ENCODE results near the gene AURKB. TPM values are rescaled to one million over a fixed set of nuclear protein-coding genes. Genes with fewer than 3 reads are reported as not detected.

Gene AURKB
- total RNA-seq, 4 donors from 2014 or later: 2.3 TPM; not detected in 3

DNA sequence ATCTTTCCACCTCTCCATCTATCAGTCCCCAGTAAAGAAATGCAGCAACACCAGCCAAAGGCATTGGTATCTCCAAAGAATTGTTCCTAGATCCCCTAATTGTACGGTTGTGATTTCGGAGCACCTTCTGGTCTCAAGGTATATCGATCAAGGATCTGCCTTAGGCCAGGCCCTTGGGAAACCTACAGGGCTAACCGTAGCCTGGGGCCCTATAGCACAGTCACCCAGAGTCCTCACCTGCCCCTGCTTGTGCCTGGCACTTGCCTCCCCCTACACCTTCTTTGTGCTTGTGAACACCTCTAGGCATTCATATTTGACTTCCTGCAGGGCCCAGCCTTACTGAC, 16.8 kb upstream of the AURKB start:
- Histone ChIP-seq H3K4me1 (peaks cover 11% of the 10 kb centered on the region in 2 donors), H3K27ac (peak overlapping the region; percentile 58 to 74 (median 62)), H3K27me3 (no peaks in the 10 kb centered on the region), H3K9me3 (no peaks in the 10 kb centered on the region), H3K4me3 (peak overlapping the region in 2 of 4 donors; percentile 8 to 36), H3K36me3 (peaks cover 0 to 47% of the 10 kb centered on the region in 2 donors)
- no peak for ATAC-seq
- DNase-seq: no peak
- in situ Hi-C loops (cut with MboI; ENCODE audit: low sequenced_read_pairs in 4 of 4): loop anchor here in 1 of 4 donors (10.0 kb wide), 1 partner anchor 68 kb away; the partner anchor contains the start of gene SLC25A35
- no peak for TF ChIP-seq CTCF (IDR thresholded peaks at IDR 0.05 in 4 of 5, conservative IDR thresholded peaks at IDR 0.05 in 1 of 5)
- TF ChIP-seq POLR2A (IDR thresholded peaks at IDR 0.05): no peak
- intact Hi-C loops (cut with DNase I; ENCODE audit: low total_unique reads): no loop called here

- in situ Hi-C loops (cut with MboI; ENCODE audit: low sequenced_read_pairs in 4 of 4): loop anchor here in 1 of 4 donors (10.0 kb wide), 1 partner anchor 68 kb away; the partner anchor contains the start of gene SLC25A35
- DNase-seq: peak; percentile 53 to 78
- Histone ChIP-seq H3K27me3 (no peaks in the 10 kb centered on the region), H3K4me3 (peak overlapping the region; percentile 8 to 36 (median 22)), H3K27ac (peak overlapping the region; percentile 58 to 74 (median 62)), H3K4me1 (peaks cover 11% of the 10 kb centered on the region in 2 donors), H3K36me3 (peaks cover 0 to 42% of the 10 kb centered on the region in 2 donors), H3K9me3 (no peaks in the 10 kb centered on the region)
- peak in 1 of 2 donors; percentile 4 for ATAC-seq
- TF ChIP-seq CTCF (IDR thresholded peaks at IDR 0.05 in 4 of 5, conservative IDR thresholded peaks at IDR 0.05 in 1 of 5) (no peak), POLR2A (IDR thresholded peaks at IDR 0.05) (no peak)
- intact Hi-C loops (cut with DNase I; ENCODE audit: low total_unique reads): no loop called here
Measured at GRCh38 chr17:8226536-8227237, 16.3 kb upstream of the AURKB start.

DNA sequence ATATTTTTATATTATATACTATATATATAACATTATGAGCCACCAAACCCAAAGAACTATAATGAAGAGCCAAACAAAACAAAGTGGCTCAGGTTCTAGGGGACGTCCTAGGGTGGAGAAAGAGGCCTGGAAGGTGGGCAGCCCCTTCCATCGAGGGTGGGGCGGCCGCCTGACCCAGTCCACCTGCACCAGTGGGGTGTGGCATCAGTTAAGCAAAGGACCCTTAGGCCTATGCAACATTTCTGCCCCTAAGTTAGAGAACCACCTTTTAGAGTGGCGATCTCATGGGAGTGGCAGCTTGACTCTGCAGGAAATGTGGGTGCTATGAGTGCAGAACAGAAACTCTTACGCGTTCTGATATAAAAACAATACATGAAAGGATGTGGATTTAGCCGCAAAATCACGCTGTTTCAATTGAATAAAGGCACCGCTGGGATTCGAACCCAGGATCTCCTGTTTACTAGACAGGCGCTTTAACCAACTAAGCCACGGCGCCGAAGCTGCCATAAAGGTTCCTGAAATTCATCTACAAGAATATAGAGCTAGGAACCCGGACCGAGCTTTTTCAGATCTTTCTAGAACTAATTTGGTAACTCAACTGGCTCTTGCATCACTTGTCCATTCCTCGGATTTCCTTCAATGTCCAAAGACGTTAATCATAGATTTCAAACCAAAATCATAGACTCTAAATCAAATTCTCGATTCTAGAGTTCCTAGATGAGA, 15.6 kb upstream of the AURKB start:
- no peak for TF ChIP-seq CTCF (IDR thresholded peaks at IDR 0.05 in 4 of 5, conservative IDR thresholded peaks at IDR 0.05 in 1 of 5)
- no peak for TF ChIP-seq POLR2A (IDR thresholded peaks at IDR 0.05)
- intact Hi-C loops (cut with DNase I; ENCODE audit: low total_unique reads) (no loop called here), in situ Hi-C loops (cut with MboI; ENCODE audit: low sequenced_read_pairs in 4 of 4) (loop anchor here in 1 of 4 donors (10.0 kb wide), 1 partner anchor 69 kb away; the partner anchor contains the start of gene SLC25A35)
- ATAC-seq (no peak), DNase-seq (no peak)
- Histone ChIP-seq H3K4me3 (peak overlapping the region in 3 of 4 donors; percentile 8 to 36 (median 26)), H3K27me3 (no peaks in the 10 kb centered on the region), H3K36me3 (peaks cover 0 to 35% of the 10 kb centered on the region in 2 donors), H3K9me3 (no peaks in the 10 kb centered on the region), H3K4me1 (peaks cover 11% of the 10 kb centered on the region in 2 donors), H3K27ac (peak overlapping the region; percentile 58 to 74 (median 62))

DNA sequence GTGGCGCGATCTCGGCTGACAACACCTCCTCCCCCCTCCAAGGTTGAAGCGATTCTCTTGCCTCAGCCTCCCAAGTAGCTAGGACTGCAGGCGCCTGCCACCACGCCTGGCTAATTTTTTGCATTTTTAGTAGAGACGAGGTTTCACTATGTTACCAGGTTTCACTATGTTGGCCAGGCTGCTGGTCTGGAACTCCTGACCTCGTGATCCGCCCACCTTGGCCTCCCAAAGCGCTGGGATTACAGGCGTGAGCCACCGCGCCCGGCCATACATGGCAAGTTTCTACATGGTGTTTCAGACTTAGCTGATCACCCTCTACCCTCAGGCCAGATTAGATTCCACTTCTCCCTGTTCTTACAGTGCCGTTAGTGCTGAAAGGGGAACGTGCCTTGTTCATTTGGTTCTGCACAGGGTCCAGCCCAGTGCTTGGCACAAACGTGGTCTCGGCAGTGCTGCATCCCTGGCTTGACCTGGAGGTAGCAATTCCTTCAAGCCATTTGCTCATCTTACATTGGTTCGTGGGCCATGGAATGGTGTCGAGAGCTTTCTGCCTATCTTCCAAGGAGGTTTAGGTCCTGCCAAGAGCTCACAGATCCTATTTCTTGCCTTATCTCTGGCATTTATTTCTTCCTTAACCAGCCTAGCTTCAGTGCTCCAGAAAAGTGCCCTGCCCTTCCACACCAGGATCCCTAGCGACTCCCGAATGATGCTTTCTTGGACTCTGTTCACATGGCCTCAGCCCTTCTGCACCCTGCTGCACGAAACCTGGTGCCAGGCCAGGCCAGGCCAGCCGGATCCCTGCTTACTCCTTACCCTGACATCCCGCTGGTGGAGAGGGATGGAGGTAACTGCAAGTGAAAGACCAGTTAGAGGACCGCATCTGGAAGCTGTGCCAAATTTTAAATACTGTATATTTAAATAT, 14.8 kb upstream of the AURKB start:
- H3K27me3 ChIP-seq: no peaks in the 10 kb centered on the region
- H3K9me3 ChIP-seq: no peaks in the 10 kb centered on the region
- ATAC-seq (no peak), DNase-seq (no peak)
- intact Hi-C loops (cut with DNase I; ENCODE audit: low total_unique reads) (loop anchor here (5.0 kb wide), 1 partner anchor 212 kb away; the partner anchor contains the start of gene NDEL1), in situ Hi-C loops (cut with MboI; ENCODE audit: low sequenced_read_pairs in 4 of 4) (loop anchor here in 2 of 4 donors (5.0 to 10.0 kb wide), 2 partner anchors 38 to 70 kb away; partner anchors contain the start of gene SLC25A35 (in 1 of the 2))
- no peak overlapping the region for H3K4me3 ChIP-seq
- TF ChIP-seq POLR2A (IDR thresholded peaks at IDR 0.05): no peak
- TF ChIP-seq CTCF (IDR thresholded peaks at IDR 0.05 in 4 of 5, conservative IDR thresholded peaks at IDR 0.05 in 1 of 5): no peak
- peak overlapping the region in 1 of 4 donors; percentile 95 for H3K27ac ChIP-seq
- H3K4me1 ChIP-seq: peaks cover 11 to 13% of the 10 kb centered on the region in 2 donors
- H3K36me3 ChIP-seq: peaks cover 0 to 27% of the 10 kb centered on the region in 2 donors

All from gastrocnemius medialis (tissue), 4 donors.